Measurements from ENCODE around the gene ILRUN.

DNA sequence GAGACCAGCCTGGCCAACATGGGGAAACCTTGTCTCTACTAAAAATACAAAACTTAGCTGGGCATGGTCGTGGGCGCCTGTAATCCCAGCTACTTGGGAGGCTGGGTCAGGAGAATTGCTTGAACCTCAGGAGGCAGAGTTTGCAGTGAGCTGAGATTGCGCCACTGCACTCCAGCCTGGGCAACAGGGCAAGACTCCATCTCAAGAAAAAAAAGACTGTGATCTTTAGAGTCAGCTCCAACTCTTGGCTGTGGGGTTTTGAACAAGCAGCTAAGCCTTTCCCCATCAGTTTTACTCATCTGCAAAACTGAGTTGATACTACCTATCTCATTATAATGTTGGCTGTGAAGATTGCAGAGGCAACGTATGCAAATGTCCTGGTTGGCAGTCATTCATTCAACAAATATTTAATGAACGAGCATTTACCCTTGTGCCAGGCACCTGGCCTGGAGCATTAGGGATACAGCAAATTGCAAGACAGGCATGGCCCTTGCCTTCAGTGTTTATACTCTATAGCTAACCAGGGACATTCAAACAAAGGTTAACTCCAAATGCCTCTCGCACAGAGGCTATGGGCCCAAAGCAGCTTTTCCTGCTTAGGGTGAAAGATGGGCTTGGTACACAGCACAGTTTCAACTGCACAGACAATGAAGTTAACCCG lies 37.8 kb downstream of the ILRUN start:
- no peak for TF ChIP-seq POLR2A (IDR thresholded peaks at IDR 0.05)
- TF ChIP-seq, protein P1, sequence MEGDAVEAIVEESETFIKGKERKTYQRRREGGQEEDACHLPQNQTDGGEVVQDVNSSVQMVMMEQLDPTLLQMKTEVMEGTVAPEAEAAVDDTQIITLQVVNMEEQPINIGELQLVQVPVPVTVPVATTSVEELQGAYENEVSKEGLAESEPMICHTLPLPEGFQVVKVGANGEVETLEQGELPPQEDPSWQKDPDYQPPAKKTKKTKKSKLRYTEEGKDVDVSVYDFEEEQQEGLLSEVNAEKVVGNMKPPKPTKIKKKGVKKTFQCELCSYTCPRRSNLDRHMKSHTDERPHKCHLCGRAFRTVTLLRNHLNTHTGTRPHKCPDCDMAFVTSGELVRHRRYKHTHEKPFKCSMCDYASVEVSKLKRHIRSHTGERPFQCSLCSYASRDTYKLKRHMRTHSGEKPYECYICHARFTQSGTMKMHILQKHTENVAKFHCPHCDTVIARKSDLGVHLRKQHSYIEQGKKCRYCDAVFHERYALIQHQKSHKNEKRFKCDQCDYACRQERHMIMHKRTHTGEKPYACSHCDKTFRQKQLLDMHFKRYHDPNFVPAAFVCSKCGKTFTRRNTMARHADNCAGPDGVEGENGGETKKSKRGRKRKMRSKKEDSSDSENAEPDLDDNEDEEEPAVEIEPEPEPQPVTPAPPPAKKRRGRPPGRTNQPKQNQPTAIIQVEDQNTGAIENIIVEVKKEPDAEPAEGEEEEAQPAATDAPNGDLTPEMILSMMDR (IDR thresholded peaks at IDR 0.05), result no peak

All from lower leg skin (tissue), 3 donors.